Ishikawa (cell line): Measurements from ENCODE around the gene TAT.

Experiments used
- CEBPB ChIP-seq: IDR thresholded peaks from 2 replicates; pipeline ENCODE4 v1.6.1; 2012
- CREB1 ChIP-seq: IDR thresholded peaks from 2 replicates; pipeline ENCODE4 v1.6.1; 2012; ENCODE audit warnings: low read depth
- EGR1 ChIP-seq: IDR thresholded peaks from 2 replicates; pipeline ENCODE4 v1.6.1; 2012
- EP300 ChIP-seq: IDR thresholded peaks from 2 replicates; pipeline ENCODE4 v1.6.1; 2012; ENCODE audit warnings: borderline replicate concordance
- FOXM1 ChIP-seq: IDR thresholded peaks from 2 replicates; pipeline ENCODE4 v1.6.1; 2012; ENCODE audit warnings: low read depth, borderline replicate concordance
- MAX ChIP-seq: IDR thresholded peaks from 2 replicates; pipeline ENCODE4 v1.6.1; 2012
- NFIC ChIP-seq: IDR thresholded peaks from 2 replicates; pipeline ENCODE4 v1.6.1; 2012
- RAD21 ChIP-seq: IDR thresholded peaks from 2 replicates; pipeline ENCODE4 v1.6.1; 2012; ENCODE audit warnings: low read depth
- REST ChIP-seq: IDR thresholded peaks from 2 replicates; pipeline ENCODE4 v1.6.1; 2012; ENCODE audit warnings: low read depth, mild to moderate bottlenecking
- TAF1 ChIP-seq: IDR thresholded peaks from 2 replicates; pipeline ENCODE4 v1.6.1; 2012; ENCODE audit warnings: low read depth, mild to moderate bottlenecking
- TCF12 ChIP-seq: IDR thresholded peaks from 2 replicates; pipeline ENCODE4 v1.6.1; 2012; ENCODE audit warnings: low read depth
- TEAD4 ChIP-seq: IDR thresholded peaks from 2 replicates; pipeline ENCODE4 v1.6.1; 2012
- USF1 ChIP-seq: IDR thresholded peaks from 2 replicates; pipeline ENCODE4 v1.6.1; 2012
- YY1 ChIP-seq: IDR thresholded peaks from 2 replicates; pipeline ENCODE4 v1.6.1; 2012; ENCODE audit warnings: low read depth
- ZBTB7A ChIP-seq: IDR thresholded peaks from 2 replicates; pipeline ENCODE4 v1.6.1; 2012; ENCODE audit warnings: low read depth

The TAT gene

GRCh38 chr16:71590584-71590983 lies 13.7 kb upstream of the TAT start:
- TF ChIP-seq TEAD4: no peak
- TF ChIP-seq YY1: no peak

GRCh38 chr16:71585318-71585703 lies 8.4 kb upstream of the TAT start:
- TF ChIP-seq TAF1 (no peak), ZBTB7A (no peak), CEBPB (no peak), TEAD4 (no peak)

GRCh38 chr16:71584543-71585317 lies 7.8 kb upstream of the TAT start:
- TF ChIP-seq FOXM1: no peak
- no peak for TF ChIP-seq CEBPB
- TF ChIP-seq USF1: no peak

- TF ChIP-seq USF1: no peak
- TF ChIP-seq REST: no peak
- TF ChIP-seq YY1: no peak
- TF ChIP-seq TEAD4: no peak
- TF ChIP-seq FOXM1: no peak
- TF ChIP-seq EP300: no peak
- TF ChIP-seq CREB1: no peak
- TF ChIP-seq TAF1: no peak
- TF ChIP-seq RAD21: no peak
- no peak for TF ChIP-seq MAX
- TF ChIP-seq CEBPB: no peak
- no peak for TF ChIP-seq TCF12
- no peak for TF ChIP-seq NFIC
- TF ChIP-seq EGR1: no peak
- TF ChIP-seq ZBTB7A: no peak
Measured at GRCh38 chr16:71574702-71575101, 2.2 kb downstream of the TAT start.

GRCh38 chr16:71573387-71574094 lies 3.4 kb downstream of the TAT start:
- TF ChIP-seq EP300 (no peak), REST (no peak), ZBTB7A (no peak), TEAD4 (no peak), CREB1 (no peak), TCF12 (no peak), CEBPB (no peak), RAD21 (no peak), MAX (no peak), TAF1 (no peak), YY1 (no peak), FOXM1 (no peak), EGR1 (no peak), NFIC (no peak), USF1 (no peak)
